SH-SY5Y (cell line): ENCODE results near the gene TANGO2.

ENCODE experiments used
- GATA2 ChIP-seq: IDR thresholded peaks from 2 replicates; pipeline ENCODE4 v1.6.1; 2011; ENCODE audit warnings: mild to moderate bottlenecking, low read depth, low read length
- GATA3 ChIP-seq: IDR thresholded peaks from 2 replicates; pipeline ENCODE4 v1.6.1; 2011; ENCODE audit warnings: low read depth, mild to moderate bottlenecking, low read length, moderate library complexity

DNA sequence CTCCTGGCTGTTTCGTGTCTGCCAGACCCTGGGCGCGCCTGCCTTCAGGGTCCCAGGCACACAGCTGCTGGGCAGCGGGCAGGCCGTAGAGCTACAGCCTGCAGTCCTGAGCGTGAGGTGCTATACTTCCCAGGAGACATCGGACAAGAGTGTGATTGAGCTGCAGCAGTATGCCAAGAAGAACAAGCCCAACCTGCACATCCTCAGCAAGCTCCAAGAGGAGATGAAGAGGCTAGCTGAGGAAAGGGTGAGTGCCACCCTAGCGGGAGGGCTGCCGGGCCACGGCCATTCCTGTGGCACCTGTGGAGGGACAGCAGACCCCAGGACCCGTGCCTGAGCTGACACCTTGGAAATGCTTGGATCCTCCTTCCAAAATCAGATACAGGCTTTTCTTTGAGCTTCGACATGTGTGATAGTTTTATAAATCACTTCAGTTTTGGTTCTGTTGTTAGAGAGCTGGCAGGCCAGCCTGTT is 87.9 kb downstream of the TANGO2 start:
- no peak for TF ChIP-seq GATA2
- TF ChIP-seq GATA3, result no peak
